Activated naive CD8-positive, alpha-beta T cell treated with anti-CD3 and anti-CD28 coated beads, Interleukin-2, amount 50 U/mL, for 24 hours (primary cell): ENCODE results near the gene SFPQ.

Source experiments
- ATAC-seq: fragments of 150-1000 bp; cut with Tn5 transposase; one replicate; pipeline ENCODE4 v1.10.0; 2021
- DNase-seq: peaks from one replicate; pipeline ENCODE4 v3.0.0; 2021
- H3K27ac Mint-ChIP-seq: one replicate; pipeline ENCODE4 v1.8.0; 2021; ENCODE audit warnings: mild to moderate bottlenecking, mixed read lengths
- H3K27me3 Mint-ChIP-seq: one replicate; pipeline ENCODE4 v1.8.0; 2021; ENCODE audit warnings: mixed read lengths
- H3K36me3 Mint-ChIP-seq: one replicate; pipeline ENCODE4 v1.8.0; 2021; ENCODE audit warnings: low read depth, mixed read lengths
- H3K4me1 Mint-ChIP-seq: one replicate; pipeline ENCODE4 v1.8.0; 2021; ENCODE audit warnings: mixed read lengths
- H3K4me3 Mint-ChIP-seq: one replicate; pipeline ENCODE4 v1.8.0; 2021; ENCODE audit warnings: mild to moderate bottlenecking, moderate library complexity, mixed read lengths
- H3K9me3 Mint-ChIP-seq: one replicate; pipeline ENCODE4 v1.8.0; 2021; ENCODE audit warnings: mixed read lengths

SFPQ gene

DNA sequence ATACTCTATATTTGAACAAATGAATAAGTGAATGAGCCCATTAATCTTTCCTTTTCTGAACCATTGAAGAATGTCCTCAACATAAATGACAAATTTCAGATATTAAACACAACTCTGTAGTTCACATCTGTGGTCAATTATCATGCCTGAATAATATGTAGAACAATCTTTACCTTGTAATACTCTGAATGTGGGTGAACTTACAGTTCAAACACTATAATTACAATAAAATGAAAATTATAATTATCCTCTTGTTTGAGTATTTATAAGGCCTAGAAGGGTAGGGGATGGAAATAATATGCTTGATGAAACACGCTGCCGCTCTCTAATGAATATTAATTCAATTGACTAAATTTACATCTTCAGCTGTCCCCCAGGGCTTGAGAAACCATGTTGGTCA, 8.7 kb upstream of the SFPQ start:
- Mint-ChIP-seq H3K27ac (no peak overlapping the region), H3K4me3 (no peak overlapping the region), H3K4me1 (peaks cover 4% of the 10 kb centered on the region), H3K36me3 (no peaks in the 10 kb centered on the region), H3K27me3 (peaks cover 3% of the 10 kb centered on the region), H3K9me3 (no peaks in the 10 kb centered on the region)
- DNase-seq (no peak), ATAC-seq (no peak)

DNA sequence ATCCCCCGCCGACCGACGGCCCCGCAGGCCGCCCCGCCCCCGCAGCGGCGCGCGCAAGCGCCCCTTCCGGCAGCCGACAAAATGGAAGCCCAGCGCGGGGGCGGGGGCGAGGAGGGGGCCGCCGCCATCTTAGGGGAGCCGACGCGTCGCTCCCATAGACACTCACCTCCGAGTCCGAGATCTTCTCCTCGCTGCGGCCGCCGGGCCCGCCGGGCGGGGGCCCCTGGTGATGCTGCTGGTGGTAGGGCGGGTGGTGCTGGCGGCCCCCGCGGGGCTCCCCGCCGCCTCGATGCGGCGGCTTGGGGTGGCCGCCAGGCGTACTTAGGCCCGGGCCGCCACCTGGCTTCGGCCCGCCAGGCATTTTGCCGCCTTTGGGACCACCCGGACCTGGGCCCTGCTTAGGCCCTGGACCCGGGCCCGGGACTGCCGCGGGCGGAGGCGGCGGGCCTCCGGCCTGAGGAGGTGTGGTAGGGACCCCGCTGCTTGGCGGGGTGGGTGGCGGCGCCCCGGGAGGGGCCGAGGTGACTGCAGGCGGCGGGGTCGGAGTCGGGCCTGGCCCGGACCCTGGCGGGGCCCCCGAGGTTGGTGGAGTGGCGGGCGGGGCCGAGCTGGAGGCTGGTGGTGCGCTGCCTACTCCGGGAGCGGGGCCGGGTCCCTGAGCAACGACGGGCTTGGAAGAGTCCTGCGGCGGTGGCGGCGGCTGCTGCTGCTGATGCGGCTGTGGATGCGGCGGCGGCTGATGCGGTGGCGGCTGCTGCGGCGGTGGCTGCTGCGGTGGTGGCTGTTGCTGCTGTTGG, 691 bp downstream of the SFPQ start:
- Mint-ChIP-seq H3K4me1 (peaks cover 46% of the 10 kb centered on the region), H3K27ac (peak overlapping the region; percentile 95), H3K4me3 (peak overlapping the region; percentile 89), H3K9me3 (no peaks in the 10 kb centered on the region), H3K36me3 (peaks cover 46% of the 10 kb centered on the region), H3K27me3 (peaks cover 2% of the 10 kb centered on the region)
- peak; percentile 93 for DNase-seq
- ATAC-seq, result peak; percentile 34

DNA sequence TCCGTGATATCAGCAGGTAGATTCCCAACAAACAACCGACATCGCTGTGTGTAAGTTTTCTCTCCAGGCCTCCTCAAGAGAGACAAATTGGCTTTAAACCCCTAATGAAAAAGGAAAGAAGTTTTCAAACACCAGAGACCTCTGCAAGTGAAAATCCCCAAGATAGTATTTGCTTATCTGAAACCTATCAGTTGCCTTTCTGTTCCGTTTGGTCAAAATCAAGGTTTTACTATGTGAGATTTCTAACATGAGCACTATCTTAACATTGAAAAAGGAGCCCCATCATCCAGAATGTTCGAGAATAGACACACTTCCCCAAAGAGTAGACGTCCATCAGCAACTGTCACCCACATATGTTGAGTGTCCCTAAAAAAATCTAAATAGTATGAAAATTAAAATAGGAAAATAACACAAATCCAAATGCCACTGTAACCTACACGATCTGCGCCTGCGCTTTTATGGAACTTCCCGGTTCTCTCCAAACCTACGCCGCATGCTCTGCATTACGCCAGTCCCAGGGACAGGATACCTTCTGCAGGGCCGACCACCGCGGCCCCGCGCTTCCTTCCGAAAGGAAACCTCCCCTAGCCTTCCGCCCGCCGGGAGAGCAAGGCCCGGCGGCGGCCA, 1.4 kb downstream of the SFPQ start:
- H3K27ac Mint-ChIP-seq, result peak overlapping the region; percentile 84
- DNase-seq (no peak), ATAC-seq (no peak)
- peaks cover 53% of the 10 kb centered on the region for H3K4me1 Mint-ChIP-seq
- peak overlapping the region; percentile 89 for H3K4me3 Mint-ChIP-seq
- peaks cover 2% of the 10 kb centered on the region for H3K27me3 Mint-ChIP-seq
- H3K9me3 Mint-ChIP-seq, result no peaks in the 10 kb centered on the region
- peaks cover 52% of the 10 kb centered on the region for H3K36me3 Mint-ChIP-seq

DNA sequence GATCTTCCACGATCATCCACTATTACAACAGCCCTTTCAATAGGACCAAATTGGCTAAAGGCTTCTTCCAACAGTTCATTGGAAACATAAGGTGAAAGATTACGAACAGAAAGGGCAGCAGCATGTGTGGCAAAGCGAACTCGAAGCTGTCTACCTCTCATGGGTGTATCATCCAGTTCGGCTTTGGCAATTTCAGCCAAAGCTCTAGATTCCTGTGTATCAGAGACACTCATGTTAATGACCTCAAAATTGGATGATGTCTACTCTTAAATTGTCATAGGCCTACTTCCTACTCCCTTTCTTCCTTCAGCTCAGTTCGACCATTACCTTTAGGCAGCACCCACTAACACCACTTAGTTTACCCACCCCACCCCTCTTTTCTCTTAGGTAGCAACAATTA, 2.2 kb downstream of the SFPQ start:
- Mint-ChIP-seq H3K36me3 (peaks cover 60% of the 10 kb centered on the region), H3K27me3 (peaks cover 2% of the 10 kb centered on the region), H3K9me3 (no peaks in the 10 kb centered on the region), H3K27ac (peak overlapping the region; percentile 84), H3K4me3 (peak overlapping the region; percentile 89), H3K4me1 (peaks cover 61% of the 10 kb centered on the region)
- DNase-seq (no peak), ATAC-seq (no peak)

DNA sequence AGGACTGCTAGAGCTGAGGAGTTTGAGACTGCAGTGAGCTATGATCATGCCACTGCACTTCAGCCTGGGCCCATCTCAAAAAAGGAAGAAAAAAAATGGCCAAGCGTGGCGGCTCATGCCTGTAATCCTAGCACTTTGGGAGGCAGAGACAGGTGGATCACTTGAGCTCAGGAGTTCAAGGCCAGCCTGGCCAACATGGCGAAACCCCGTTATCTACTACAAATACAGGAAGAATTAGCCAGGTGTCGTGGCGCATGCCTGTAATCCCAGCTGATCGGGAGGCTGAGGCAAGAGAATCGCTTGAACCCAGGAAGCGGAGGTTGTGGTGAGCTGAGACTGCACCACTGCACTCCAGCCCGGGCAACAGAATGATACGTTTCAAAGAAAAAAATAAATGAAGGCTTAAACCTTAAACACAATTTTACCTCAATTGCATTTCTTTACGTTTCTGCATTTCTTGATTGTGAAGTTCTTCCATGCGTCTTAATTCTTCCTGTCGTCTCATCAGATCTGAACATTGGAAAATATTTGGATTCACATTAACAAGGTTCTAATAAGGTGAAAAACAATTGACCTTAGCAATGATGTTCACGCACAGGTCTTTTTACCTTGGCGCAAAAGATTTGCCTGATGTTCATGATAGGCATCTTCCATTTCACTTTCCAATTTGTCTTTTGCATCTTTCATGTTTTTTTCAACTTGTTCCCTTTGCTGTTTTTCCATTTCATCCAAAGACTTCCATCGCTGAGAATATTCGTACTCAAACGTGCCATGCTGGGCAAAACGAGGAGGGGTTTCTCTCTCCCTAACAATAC, 4.2 kb downstream of the SFPQ start:
- Mint-ChIP-seq H3K4me3 (peak overlapping the region; percentile 89), H3K9me3 (no peaks in the 10 kb centered on the region), H3K27ac (peak overlapping the region; percentile 84), H3K4me1 (peaks cover 80% of the 10 kb centered on the region), H3K27me3 (peaks cover 2% of the 10 kb centered on the region), H3K36me3 (peaks cover 79% of the 10 kb centered on the region)
- ATAC-seq, result no peak
- DNase-seq, result peak; percentile 8

DNA sequence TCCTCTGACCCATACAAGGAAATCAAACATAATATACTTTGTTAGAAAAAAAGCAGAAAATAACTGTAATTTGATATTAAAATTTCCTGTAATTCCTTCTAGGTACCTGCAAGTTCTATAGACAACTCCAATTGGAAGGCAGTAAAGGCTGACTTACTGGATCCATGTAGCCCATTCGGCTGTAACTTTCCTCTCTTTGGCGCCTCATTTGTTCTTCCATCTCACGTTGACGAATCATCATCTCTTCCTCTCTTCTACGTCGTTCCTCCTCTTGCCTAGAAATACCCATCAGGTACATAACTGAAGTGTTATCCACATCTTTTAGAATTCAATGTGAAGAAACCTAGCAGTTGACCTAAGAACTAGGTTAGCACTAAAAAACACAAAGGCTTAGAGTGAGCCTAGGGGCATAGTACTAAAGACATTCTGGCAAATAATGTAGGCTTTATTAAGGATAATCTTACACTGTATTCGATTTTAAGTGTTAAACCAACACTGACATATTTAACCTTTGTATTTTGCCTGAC, 5.1 kb downstream of the SFPQ start:
- peak overlapping the region; percentile 84 for H3K27ac Mint-ChIP-seq
- no peaks in the 10 kb centered on the region for H3K27me3 Mint-ChIP-seq
- no peaks in the 10 kb centered on the region for H3K9me3 Mint-ChIP-seq
- H3K4me3 Mint-ChIP-seq, result peak overlapping the region; percentile 89
- peaks cover 81% of the 10 kb centered on the region for H3K4me1 Mint-ChIP-seq
- ATAC-seq (no peak), DNase-seq (no peak)
- H3K36me3 Mint-ChIP-seq, result peaks cover 87% of the 10 kb centered on the region

DNA sequence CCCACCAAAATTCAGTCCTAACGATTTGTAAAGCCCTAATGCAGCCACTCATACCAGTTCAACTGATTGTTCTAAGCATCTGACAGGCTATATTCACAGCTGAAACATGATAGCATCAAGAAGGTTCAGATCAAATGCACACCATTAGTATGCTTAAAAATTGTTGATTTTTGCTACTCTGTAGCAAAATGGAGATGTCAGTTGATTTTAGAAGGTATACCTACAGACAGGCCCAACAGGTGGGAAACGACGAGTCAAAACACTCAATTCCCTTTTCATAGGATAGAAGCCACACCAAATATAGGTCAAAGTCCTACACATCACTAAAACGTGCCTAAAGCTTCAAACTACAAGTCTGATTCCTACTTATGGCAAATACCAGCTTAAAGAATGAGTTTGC, 6.7 kb downstream of the SFPQ start:
- peak overlapping the region; percentile 45 for H3K27ac Mint-ChIP-seq
- H3K9me3 Mint-ChIP-seq, result no peaks in the 10 kb centered on the region
- peak overlapping the region; percentile 89 for H3K4me3 Mint-ChIP-seq
- DNase-seq, result no peak
- no peaks in the 10 kb centered on the region for H3K27me3 Mint-ChIP-seq
- H3K4me1 Mint-ChIP-seq, result peaks cover 98% of the 10 kb centered on the region
- H3K36me3 Mint-ChIP-seq, result peaks cover 97% of the 10 kb centered on the region
- no peak for ATAC-seq

DNA sequence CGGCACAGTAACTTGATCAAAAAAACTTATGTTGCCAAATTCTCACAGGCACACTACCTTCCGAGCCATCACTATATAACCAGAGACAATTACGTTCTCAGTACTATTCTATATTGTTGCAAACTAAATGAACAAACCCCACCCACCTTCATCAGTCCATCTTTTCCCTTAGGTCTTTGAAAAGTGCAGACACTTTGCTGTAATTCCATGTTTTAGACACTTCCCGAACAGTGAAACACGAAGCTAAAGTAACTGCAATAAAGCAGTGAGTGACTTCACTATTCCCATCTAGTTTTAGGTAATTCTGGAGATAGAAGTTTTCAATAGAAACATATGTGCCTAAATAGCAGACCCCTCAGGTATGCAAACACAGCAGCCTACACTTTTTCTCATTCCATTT, 7.7 kb downstream of the SFPQ start:
- Mint-ChIP-seq H3K27ac (peak overlapping the region; percentile 45), H3K4me3 (peak overlapping the region; percentile 46), H3K4me1 (peaks cover 100% of the 10 kb centered on the region), H3K9me3 (no peaks in the 10 kb centered on the region), H3K27me3 (no peaks in the 10 kb centered on the region), H3K36me3 (peaks cover 97% of the 10 kb centered on the region)
- ATAC-seq (no peak), DNase-seq (no peak)

DNA sequence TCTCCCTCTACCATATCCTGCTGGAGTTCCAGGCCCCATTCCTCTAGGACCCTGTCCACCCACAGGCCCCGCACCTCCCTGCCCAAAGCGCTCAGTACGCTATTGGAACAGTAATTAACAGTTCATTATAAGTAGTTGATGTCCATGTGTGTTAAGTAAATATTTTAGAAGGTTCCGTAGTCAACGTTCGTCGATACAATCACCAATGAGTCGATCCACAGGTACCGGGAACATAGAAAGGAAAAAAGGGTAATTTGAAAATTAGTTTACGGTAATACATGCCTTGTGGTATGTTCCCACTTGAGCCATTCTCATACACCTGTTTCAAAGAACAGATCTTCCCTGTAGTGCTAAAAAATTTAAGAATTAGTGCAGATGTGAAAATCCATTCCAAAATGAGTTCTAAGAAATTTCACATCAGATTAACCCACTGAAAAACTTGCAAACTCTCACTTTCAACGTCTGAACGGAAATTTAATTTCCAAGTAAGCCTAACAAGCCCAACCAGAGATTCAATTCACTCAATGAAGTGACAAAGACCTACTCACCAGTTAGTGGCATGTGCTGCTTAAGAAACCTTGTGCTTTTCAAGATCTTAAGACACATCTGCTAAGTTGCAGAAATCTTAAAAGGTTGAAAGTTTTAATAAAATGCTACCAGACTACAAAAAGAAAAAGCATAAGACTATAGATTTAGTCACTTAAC, 8.3 kb downstream of the SFPQ start:
- Mint-ChIP-seq H3K27me3 (no peaks in the 10 kb centered on the region), H3K4me1 (peaks cover 99% of the 10 kb centered on the region), H3K9me3 (no peaks in the 10 kb centered on the region), H3K36me3 (peaks cover 97% of the 10 kb centered on the region), H3K4me3 (peak overlapping the region; percentile 46), H3K27ac (peak overlapping the region; percentile 68)
- DNase-seq, result no peak
- no peak for ATAC-seq

DNA sequence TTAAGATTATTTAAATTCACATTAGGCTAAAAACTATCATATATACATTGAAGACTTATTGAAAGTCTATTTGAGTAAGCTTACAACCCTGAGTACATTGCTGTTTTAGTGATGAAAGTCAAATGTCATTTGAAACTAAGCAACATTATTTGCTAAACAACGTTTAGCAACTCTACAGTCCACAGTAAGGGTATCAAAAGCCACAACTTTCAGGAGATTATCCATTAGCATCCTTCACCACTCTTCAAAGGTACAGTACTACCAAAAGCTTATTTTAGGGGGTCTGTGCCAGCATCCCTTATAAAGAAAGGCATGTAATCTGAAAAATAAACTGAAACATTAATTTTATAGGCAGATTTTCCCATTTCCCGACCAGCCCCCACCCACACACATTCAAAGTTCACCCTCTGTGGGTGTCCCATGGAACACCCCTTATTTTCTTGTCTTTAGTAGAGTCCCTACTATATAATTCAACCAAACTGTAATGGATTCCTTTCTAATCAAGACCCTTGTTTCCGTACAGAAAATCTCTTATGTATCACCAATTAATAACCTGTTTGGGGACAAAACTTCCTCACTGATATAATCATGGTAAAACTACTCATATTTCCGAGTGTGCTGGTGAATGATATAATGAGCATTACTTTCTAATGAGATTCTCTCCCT, 11.0 kb downstream of the SFPQ start:
- no peaks in the 10 kb centered on the region for H3K27me3 Mint-ChIP-seq
- H3K9me3 Mint-ChIP-seq, result no peaks in the 10 kb centered on the region
- ATAC-seq (no peak), DNase-seq (no peak)
- H3K27ac Mint-ChIP-seq, result peak overlapping the region; percentile 81
- H3K36me3 Mint-ChIP-seq, result peaks cover 96% of the 10 kb centered on the region
- peak overlapping the region; percentile 3 for H3K4me3 Mint-ChIP-seq
- H3K4me1 Mint-ChIP-seq, result peaks cover 80% of the 10 kb centered on the region

DNA sequence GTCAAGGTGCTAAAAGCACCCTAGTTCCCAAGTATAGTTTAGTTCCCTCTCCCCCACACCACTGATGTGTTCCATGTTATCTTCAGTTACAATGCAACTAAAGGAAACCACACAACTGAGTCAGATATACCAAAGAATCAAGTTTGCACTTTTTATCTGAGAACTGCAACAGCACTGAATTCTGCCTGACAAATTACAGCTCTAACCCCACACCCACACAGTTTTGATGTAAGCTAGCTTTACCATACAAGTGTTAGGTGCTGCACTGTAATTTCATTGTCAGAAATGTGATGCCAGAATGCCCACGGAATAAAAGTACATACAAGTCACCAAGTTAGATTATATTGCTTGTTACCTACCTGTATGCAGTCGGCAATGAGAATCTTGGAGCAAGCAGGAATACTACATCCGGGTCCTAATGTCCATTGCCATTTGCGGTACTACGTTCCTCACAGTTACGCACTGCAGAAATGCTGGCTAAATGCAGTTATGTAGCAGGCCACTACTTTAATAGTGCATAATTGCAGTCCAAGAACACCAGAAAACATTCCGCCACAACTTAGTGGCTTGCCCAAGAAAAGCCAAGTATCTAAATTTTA, 12.1 kb downstream of the SFPQ start:
- Mint-ChIP-seq H3K4me1 (peaks cover 69% of the 10 kb centered on the region), H3K27me3 (no peaks in the 10 kb centered on the region), H3K27ac (peak overlapping the region; percentile 59), H3K36me3 (peaks cover 97% of the 10 kb centered on the region), H3K4me3 (peak overlapping the region; percentile 3), H3K9me3 (no peaks in the 10 kb centered on the region)
- ATAC-seq, result peak; percentile 84
- no peak for DNase-seq

DNA sequence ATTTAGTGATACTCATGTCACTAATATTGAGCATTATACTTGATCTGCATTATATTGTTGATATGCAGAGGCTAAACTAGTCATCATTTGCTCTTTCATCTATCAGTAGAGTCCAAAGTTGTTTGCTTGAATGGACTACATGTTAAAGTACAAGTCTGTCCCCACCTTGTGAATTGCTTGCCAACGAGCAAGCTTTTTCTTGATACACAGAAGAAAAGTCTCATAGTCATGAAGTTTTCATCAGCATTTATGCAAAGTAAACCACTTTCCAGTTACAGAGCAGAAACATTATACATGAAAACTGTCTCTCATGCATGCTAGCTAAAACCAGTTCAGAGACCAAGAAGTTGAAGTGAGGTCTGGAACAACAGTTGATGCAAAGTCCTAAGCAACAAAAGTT, 13.0 kb downstream of the SFPQ start:
- Mint-ChIP-seq H3K9me3 (no peaks in the 10 kb centered on the region), H3K27ac (peak overlapping the region; percentile 59), H3K4me3 (peak overlapping the region; percentile 4), H3K27me3 (no peaks in the 10 kb centered on the region), H3K36me3 (peaks cover 97% of the 10 kb centered on the region), H3K4me1 (peaks cover 60% of the 10 kb centered on the region)
- DNase-seq, result no peak
- ATAC-seq, result no peak

DNA sequence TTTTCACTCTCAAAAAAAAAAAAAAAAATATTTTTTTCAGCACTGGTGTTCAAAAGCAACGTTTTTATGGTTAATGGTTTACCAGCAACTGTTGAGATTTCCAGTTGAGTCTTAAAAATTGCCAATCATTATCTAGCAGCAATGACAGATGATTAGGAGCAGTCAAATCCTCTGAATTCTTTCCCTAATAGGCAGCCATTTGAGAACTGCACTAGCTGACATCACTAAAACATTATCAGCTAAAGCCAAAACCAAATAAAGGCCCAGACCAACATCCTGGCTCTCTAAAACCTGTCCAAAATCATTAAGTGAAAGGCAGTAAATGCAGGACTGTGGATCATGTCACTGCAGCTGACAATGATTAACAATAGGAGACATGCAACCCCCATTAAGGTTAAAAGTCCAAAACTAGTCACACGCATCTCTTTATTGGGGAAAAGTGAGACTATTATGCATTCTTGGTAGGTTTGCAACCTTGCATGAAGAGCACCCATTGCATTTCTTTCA, 14.0 kb downstream of the SFPQ start:
- H3K27ac Mint-ChIP-seq, result no peak overlapping the region
- peaks cover 50% of the 10 kb centered on the region for H3K4me1 Mint-ChIP-seq
- H3K9me3 Mint-ChIP-seq, result no peaks in the 10 kb centered on the region
- H3K36me3 Mint-ChIP-seq, result peaks cover 93% of the 10 kb centered on the region
- H3K4me3 Mint-ChIP-seq, result no peak overlapping the region
- no peaks in the 10 kb centered on the region for H3K27me3 Mint-ChIP-seq
- DNase-seq (no peak), ATAC-seq (no peak)
